HG03354 (cell line): ENCODE measurements around the gene UQCC2.

Experiments used
- ATAC-seq: cut with Tn5 transposase; IDR thresholded peaks from one replicate; pipeline ENCODE4 v1.9.1; 2021; ENCODE audit warnings: mild to moderate bottlenecking; ENCODE audit not compliant: unreplicated experiment, poor library complexity, severe bottlenecking

UQCC2 gene

DNA sequence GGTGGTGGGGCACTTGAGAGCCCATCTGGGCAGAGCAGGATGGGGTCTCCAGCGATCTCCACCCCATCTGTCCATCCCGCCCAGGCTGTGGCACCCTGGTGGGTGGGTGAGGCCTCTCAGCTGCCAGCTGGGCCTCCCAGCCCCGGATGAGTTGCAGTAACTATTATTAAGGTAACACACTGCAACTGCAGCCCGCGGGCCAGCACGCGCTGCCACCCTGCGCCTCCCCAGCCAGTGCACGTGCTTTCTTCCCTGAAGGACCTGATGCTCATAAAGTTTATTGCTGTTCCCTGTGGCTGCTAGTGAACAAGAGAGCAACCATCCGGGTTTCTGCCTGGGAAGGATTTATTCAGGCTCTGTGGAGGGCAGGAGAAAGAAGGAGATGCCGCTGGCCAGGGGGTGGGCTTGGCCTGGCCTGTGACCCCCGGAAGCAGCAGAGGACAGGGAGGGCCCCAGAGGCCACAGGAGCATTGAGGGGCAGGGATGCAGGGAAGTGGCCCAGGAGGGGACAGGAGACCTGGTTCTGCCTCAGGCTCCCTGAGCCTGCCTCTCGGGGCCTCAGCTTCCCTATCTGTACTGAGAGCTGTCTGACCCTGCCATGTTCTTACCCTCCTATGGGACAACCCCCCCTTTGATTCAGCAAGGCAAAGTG lies 33.5 kb upstream of the UQCC2 start:
- no peak for ATAC-seq

- no peak for ATAC-seq
Observed at GRCh38 chr6:33744001-33744848, 32.7 kb upstream of the UQCC2 start.

DNA sequence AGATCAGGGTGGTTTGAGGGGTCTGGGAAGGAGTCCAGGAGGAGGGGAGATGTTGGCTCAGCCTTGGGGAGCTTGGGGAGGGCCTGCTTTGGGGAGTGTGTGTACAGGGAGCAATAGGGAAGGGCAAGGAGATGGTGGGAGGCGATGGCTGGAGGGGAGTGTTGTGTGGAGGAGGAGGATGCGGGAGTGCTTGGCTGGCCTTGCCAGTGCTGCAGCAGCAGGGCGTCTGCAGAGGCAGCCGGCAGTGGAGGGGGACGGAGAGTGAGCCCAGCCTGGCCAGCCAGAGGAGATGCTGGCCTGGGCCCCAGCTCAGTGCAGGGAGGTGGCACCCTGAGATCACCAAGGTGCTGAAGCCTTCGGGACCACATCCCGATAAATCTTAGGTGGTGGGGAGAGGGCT lies 31.3 kb upstream of the UQCC2 start:
- ATAC-seq = no peak

DNA sequence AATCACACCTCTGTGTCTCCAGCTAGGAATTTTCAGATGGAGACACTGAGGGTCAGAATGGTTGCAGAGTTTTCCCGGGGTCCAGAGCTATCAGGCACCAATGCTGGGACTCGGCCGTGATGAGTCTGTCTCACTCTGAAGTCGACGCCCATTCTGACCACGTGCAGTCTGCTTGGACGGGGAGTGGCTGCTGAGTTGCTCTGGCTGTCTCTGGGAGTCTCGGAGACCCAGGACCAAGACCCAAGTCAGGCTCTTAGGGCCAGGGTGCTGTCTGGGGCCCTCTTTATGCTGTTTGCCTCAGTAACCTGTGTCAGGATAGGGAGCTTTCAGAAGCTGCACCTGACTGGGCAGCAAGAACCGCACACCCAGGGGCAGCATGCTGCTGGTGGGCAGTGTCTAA lies 30.6 kb upstream of the UQCC2 start:
- ATAC-seq = no peak

- no peak for ATAC-seq
Observed at GRCh38 chr6:33740794-33741193, 29.3 kb upstream of the UQCC2 start.

GRCh38 chr6:33740204-33740608 lies 28.7 kb upstream of the UQCC2 start:
- no peak for ATAC-seq

DNA sequence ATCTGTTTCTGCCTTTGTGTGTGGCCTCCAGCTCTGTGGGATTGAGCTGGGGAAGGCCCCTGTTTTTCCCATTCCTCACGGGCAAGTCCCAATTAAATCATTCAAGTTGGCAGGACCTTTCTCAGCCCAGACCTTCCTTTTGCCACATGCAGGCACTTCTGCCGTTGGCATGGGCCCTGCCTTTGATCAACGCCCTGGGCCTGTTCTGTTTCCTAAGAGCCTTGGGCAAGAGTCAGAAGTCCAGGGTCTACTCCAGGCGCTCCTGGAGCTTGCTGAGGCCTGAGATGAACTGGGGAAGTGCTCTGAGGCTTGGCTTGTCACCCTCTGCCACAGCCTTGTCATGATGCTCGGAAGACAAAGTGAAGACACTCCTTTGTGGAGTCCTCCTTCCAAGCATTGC lies 28.1 kb upstream of the UQCC2 start:
- ATAC-seq = no peak

DNA sequence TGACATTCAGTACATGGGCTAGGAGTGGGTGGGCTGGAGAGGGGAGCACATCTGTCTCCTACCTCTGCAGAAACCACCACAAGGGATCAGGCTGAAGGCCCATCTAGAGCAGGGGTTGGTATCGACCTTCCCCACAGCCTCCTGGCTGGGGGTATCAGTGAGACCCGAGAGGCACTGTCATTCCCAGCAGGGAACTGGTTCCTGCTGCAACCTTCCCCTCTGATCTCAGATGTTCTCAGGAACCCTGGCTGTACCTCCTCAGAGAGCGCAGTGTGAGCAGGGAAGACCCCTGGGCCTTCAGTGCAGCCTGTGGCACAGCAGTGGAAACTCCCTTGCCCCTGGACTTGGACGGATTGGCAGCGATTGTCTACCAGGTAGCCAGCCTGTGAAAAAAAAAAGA lies 27.4 kb upstream of the UQCC2 start:
- no peak for ATAC-seq

- no peak for ATAC-seq
Observed at GRCh38 chr6:33738153-33738552, 26.7 kb upstream of the UQCC2 start.

GRCh38 chr6:33737267-33738026 lies 25.9 kb upstream of the UQCC2 start:
- ATAC-seq = no peak

- no peak for ATAC-seq
Observed at GRCh38 chr6:33735216-33735615, 23.7 kb upstream of the UQCC2 start.

DNA sequence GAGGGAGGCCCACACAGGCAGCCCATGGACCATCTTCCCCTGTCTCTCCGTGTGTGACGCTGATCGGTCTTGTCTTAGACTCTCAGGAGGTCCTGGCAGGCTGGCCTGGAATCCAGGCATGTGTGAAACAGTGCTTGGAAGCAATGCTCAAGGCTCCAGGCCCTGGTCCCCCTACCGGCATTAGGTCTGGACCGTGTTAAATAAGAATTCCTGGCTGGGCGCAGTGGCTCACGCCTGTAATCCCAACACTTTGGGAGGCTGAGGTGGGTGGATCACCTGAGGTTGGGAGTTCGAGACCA lies 22.2 kb upstream of the UQCC2 start:
- ATAC-seq = no peak

DNA sequence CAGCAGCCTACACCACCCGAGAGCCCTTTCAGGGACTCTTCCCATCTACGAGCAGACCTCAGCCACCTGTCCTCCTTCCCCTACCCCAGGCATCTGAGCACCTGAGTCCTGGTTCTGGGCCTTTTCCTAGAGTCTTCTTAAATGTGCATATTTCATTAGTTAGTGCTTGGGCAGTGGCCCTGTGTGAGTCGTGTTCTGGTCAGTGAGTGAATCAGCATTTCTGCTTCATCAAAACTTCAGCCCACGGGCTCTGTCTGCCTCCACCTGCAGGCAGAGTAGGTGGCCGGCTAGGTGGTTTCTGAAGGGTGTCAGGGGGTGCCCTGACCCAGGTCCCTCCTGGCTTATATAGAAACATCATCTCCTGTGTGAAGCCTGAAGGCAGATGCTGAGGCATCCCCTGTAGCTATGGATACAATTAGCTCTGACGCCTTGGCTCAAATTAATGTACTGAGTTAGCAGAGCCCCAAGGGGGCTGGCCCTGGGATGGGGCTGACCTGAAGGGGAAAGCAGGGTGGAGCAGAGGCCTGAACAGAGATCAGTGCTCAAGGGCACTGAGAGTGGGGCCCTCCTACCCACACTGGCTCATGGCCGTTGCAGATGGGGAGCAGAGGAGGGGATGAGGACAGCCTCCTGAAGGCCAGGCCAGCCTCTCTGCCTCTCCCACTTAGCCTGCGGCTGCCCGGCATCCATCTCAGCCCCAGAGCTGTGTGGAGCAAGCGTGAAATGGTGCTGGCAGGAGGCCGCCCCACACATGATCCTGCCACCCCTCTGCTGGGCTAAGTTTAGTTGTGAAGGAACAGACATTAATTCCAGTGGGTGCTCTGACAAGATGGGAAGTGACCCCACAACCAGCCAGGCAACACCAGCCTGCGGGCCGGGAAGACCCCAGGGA lies 21.6 kb upstream of the UQCC2 start:
- no peak for ATAC-seq

- ATAC-seq = no peak
Observed at GRCh38 chr6:33732385-33732784, 20.9 kb upstream of the UQCC2 start.

- ATAC-seq = no peak
Observed at GRCh38 chr6:33731751-33732282, 20.3 kb upstream of the UQCC2 start.

DNA sequence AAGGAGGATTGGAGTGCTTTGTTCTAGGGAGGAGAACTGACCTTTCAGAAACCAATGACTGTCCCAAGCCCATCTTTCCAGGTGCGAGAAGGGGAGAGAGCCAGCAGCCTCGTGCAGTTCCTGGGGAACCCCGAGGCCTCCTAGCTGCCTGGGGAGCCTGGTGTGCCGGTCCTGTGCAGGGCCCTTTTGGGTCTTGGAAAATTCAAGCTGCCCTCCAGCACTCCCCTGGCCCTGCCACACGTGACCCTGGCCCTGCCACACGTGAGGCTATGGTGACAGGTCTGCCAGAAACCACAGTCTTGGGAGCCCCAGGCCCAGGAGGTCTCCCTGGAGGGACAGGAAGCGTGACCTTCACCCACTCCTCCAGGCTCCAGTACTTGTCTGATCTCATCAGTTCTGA lies 19.5 kb upstream of the UQCC2 start:
- no peak for ATAC-seq

GRCh38 chr6:33730611-33731010 lies 19.1 kb upstream of the UQCC2 start:
- ATAC-seq = no peak

DNA sequence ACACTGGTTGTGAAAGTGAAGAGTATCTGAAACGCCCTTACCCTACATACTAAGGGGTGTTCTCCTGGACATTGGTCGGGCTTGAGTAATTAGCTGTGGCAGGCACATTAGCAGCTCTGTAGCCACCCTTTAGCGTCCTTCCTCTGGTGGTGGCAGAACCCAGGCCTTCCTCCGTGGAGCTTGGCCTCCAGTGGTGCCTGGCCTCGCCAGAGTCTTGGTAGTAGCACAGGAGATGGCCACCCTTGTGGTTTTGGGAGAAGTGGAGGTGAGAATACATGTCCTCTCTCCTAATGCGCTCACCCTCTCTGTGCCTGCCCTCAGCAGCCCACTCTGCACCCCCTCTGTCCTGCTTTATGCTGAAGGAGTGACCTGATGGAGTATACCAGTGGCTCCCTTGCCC lies 17.6 kb upstream of the UQCC2 start:
- no peak for ATAC-seq

- ATAC-seq = no peak
Observed at GRCh38 chr6:33728438-33728837, 16.9 kb upstream of the UQCC2 start.

DNA sequence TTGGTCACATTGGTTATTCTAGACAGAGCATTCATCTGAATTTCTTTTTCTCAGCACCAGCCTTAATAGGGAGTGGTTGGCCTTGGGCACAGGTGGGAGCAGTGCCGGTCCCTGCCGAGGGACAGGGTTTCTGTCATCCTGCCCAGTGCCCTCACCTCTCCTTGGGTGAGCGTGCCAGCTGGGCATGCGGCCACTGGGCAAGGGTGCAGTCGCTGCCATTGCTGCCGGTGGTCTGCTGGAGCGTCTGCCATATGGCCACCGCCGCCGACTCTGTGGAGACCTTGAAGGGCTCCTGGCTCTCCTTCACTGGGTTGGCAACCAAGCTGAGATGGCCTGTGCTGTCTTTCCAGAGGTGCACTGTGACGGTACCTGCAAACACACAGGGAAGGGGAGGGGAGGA lies 16.4 kb upstream of the UQCC2 start:
- no peak for ATAC-seq
